Suppressor macrophage treated with lipopolysaccharide for 4 hours (primary cell): Measurements from ENCODE around the gene ZFHX3.
"Not testable (repeated sequence)": the region's sequence is repeated elsewhere in the genome, so short reads cannot be mapped to it uniquely, and the experiment has no call there.

ENCODE experiments used
- DNase-seq: peaks from one replicate; pipeline ENCODE4 v3.0.0-alpha.2; 2020

Gene ZFHX3

GRCh38 chr16:72992142-72992601 is 55.8 kb downstream of the ZFHX3 start:
- no peak for DNase-seq

GRCh38 chr16:72991644-72992043 is 56.3 kb downstream of the ZFHX3 start:
- DNase-seq = no peak

- DNase-seq = no peak
Observed at GRCh38 chr16:72991211-72991610, 56.7 kb downstream of the ZFHX3 start.

- no peak for DNase-seq
Observed at GRCh38 chr16:72990571-72990970, 57.4 kb downstream of the ZFHX3 start.

DNA sequence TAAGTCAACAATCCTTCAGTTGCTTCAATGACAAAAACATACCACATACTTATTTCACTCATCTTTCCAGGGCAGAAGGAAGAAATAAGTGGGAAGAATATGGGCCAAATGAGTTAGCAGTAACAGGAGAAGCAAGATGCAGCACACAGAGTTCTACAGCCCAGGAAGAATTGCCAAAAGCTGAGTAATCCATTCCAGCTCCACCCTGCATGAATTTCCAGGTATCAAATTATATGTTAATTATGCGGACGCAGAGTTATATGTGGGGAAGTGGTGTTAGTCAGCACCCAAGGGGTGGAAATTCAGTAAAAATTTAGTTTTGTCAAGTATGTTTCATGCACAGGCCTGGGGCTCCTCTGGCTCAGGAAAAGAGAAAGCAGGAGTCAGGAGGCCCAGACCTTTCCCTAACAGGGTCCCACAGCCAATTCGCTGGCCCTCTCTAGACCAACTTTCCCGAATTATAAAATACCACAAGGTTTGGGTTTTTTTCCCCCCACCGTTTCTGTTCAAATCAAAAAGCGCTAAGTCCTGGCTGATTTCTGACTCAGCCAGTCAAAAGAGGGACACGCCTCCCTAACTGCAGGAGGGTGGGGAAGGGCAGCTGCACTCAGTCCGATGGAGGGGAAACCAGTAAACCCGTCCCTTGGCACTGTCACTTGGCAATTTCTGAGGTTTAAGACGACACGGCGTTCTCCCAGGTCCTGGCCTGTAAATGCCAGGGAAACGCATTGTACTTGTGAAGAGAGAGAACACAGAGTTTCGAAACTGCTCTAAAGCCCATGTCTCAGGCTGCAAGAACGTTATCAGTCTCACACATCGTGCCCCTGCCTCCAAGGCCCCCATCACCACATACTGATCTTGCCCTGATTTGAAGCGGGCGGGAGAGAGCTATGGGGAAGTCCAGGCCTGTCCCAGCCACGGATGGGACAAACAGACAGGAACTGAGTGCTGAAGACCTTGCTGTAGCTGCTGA is 58.1 kb downstream of the ZFHX3 start:
- peak; percentile 49 for DNase-seq

- DNase-seq = not testable (repeated sequence)
Observed at GRCh38 chr16:72989203-72989578, 58.7 kb downstream of the ZFHX3 start.

- DNase-seq = no peak
Observed at GRCh38 chr16:72988569-72988968, 59.4 kb downstream of the ZFHX3 start.

DNA sequence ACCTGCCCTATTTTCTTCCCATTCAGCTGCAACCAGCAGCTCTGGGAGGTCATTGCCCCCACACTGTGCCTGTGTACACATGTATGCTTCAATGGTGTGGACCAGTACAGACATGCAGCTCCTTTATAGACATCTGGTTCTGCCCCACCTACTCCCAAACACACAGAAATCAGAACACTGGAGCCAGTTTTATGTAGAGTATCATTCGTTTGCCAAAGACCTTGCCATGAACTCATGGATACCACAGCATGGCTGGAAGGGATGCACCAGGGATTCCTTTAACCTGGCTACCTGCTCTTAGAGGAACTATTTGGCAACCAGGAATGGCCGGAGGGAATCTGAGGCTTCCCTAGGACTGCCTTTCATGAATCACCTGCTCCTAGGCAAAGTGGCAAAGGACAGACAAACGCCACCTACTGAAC is 60.4 kb downstream of the ZFHX3 start:
- no peak for DNase-seq

DNA sequence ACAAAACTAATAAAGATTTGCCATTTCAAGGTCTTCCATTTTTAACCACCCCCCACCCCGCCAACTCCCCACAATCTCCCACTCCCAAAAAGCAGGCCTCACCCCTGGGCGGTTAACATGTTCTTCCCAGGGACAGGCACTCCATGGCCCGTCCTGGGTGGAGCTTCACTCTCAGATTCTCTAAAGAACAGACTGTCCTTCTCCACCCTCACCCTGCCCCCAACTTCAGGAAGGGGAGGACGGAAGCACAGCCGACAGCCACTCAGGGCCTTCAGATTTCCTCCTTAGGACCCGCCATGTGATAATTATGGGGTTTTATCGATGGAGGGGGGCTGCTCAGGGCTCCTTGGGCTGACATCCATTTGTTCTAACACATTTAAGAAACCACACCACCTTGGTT is 61.9 kb downstream of the ZFHX3 start:
- no peak for DNase-seq

GRCh38 chr16:72985148-72985941 is 62.6 kb downstream of the ZFHX3 start:
- DNase-seq = no peak

GRCh38 chr16:72983728-72984350 is 64.1 kb downstream of the ZFHX3 start:
- no peak for DNase-seq

DNA sequence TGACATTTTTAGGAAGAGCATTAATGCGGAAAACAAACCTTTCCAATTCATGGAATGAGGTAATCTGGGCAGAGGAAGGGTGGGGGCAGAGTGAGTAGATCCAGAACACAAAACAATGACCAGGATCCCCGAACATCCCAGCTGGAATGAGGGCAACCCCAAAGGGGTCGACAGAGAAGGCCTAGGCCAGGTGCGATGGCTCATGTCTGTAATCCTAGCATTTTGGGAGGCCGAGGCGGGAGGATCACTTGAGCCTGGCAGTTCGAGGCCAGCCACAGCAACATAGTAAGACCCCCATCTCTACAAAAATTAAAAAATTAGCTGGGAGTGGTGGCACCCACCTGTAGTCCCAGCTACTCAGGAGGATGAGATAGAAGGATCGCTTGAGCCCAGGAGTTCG is 64.7 kb downstream of the ZFHX3 start:
- no peak for DNase-seq

DNA sequence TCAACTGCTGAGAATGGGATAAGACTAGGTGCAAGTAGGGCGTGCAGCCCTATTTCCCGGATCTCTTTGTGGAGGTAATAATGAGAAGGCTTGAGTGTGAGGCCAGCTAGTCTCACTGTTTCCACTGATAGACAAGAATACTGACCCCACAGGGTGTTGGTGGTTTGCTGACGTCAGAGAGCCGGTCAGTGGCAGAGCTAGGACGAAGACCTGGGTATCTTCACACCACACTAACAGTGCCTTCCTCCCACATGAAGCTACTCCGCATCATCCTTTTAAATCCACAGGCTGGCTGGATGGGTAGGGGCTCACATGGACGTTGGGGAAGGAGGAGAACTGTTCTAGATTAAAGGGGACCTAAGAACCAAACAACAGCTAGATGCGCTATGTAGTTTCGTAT is 68.0 kb downstream of the ZFHX3 start:
- no peak for DNase-seq

- peak; percentile 90 for DNase-seq
Observed at GRCh38 chr16:72978212-72978611, 69.7 kb downstream of the ZFHX3 start.

- peak; percentile 40 for DNase-seq
Observed at GRCh38 chr16:72977127-72977526, 70.8 kb downstream of the ZFHX3 start.

GRCh38 chr16:72976438-72977064 is 71.4 kb downstream of the ZFHX3 start:
- no peak for DNase-seq

- no peak for DNase-seq
Observed at GRCh38 chr16:72975809-72976437, 72.0 kb downstream of the ZFHX3 start.

- DNase-seq = no peak
Observed at GRCh38 chr16:72974142-72974769, 73.7 kb downstream of the ZFHX3 start.

DNA sequence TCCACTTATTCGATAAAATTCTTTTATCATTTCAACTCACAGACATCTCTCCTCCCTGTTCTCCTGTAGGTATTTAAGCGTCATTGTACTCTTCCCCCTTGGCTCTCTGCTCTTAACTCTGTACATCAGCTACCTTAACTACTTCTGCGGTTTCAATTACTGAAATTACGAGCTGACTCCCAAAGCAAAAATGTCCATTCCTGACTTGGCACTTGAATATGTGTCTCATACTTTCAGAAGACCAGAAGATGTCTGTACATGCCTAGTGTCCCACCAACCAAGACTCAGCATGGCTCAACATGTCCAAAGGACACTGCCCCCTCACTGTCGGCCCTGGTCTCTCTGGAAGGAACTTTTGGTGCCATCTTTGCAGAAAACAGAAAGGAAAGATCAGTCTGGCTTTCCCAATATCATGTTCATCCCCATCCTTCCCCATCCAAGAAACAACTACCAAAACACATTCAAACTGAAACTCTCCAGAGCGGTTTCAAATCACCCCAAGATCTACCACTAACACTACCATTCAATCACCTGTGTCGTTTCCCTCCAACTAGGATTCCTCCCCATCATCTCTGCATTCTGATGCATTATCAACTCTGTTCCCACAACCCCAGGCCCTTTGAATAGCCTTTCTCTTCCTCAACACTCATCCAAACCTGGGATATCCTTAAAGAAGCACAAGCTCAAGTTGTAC is 74.9 kb downstream of the ZFHX3 start:
- DNase-seq = no peak

DNA sequence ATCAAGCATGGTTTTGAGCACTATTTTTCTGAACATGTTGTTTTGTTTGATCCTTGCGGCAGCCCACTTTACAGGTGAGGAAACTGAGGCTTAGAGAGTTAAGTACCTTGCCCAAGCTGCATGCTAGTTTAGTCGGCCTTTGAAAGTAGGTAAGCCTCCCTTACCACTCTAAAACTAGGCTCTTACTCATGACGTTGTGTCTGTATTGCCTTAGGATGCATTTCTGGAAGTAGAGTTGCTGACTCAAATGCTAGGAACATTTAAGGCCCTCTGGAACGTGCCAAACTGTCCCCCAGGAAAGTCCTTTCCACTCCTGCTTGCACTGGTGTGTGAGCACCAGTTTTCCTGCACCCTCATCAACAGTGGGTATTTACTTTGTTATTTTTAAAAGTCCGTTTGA is 76.6 kb downstream of the ZFHX3 start:
- DNase-seq = no peak

- DNase-seq = no peak
Observed at GRCh38 chr16:72970656-72971055, 77.3 kb downstream of the ZFHX3 start.
